Loucy (cell line): ENCODE measurements around the gene HLA-DRB5.

ENCODE experiments used
- H2AFZ ChIP-seq: fragments of 200-600 bp; sonication (generic); 2 replicates; pipeline ENCODE4 v1.6.0; 2016; ENCODE audit warnings: antibody characterized with exemption, mild to moderate bottlenecking, low read length, moderate library complexity
- H3F3A ChIP-seq: fragments of 200-600 bp; 2 replicates; pipeline ENCODE4 v1.6.0; 2016; ENCODE audit warnings: antibody characterized with exemption, low read depth, mild to moderate bottlenecking
- H3K27me3 ChIP-seq: fragments of 200-600 bp; sonication (generic); 2 replicates; pipeline ENCODE4 v1.6.1; 2014; ENCODE audit warnings: low read length, mild to moderate bottlenecking; ENCODE audit not compliant: insufficient read depth, poor library complexity, severe bottlenecking
- H3K36me3 ChIP-seq: fragments of 200-600 bp; sonication (generic); 2 replicates; pipeline ENCODE4 v1.6.1; 2016; ENCODE audit warnings: low read length; ENCODE audit not compliant: insufficient read depth
- H3K4me1 ChIP-seq: fragments of 200-600 bp; sonication (generic); 2 replicates; pipeline ENCODE4 v1.5.1; 2014; ENCODE audit warnings: low read length, mild to moderate bottlenecking; ENCODE audit not compliant: insufficient read depth, poor library complexity, severe bottlenecking
- H3K4me2 ChIP-seq: fragments of 200-600 bp; sonication (generic); 2 replicates; pipeline ENCODE4 v1.6.0; 2014; ENCODE audit warnings: antibody characterized with exemption, low read length, low read depth, mild to moderate bottlenecking; ENCODE audit not compliant: poor library complexity, severe bottlenecking
- H3K4me3 ChIP-seq: fragments of 200-600 bp; sonication (generic); 2 replicates; pipeline ENCODE4 v1.5.1; 2014; ENCODE audit warnings: low read length, mild to moderate bottlenecking, mixed read lengths; ENCODE audit not compliant: poor library complexity, severe bottlenecking
- H3K79me2 ChIP-seq: fragments of 200-600 bp; sonication (generic); 2 replicates; pipeline ENCODE4 v1.6.1; 2014; ENCODE audit warnings: low read length; ENCODE audit not compliant: insufficient read depth
- H3K9ac ChIP-seq: fragments of 200-600 bp; sonication (generic); 2 replicates; pipeline ENCODE4 v1.6.0; 2014; ENCODE audit warnings: mild to moderate bottlenecking, low read depth, low read length, moderate library complexity; ENCODE audit not compliant: poor library complexity, severe bottlenecking
- H3K9me2 ChIP-seq: fragments of 200-600 bp; sonication (generic); replicated peaks from 2 replicates; pipeline ENCODE4 v1.6.1; 2016; ENCODE audit warnings: low read depth, low read length, mixed read lengths
- H3K9me3 ChIP-seq: fragments of 200-600 bp; sonication (generic); 2 replicates; pipeline ENCODE4 v1.6.1; 2014; ENCODE audit warnings: mild to moderate bottlenecking, antibody characterized with exemption, low read length, low read depth; ENCODE audit not compliant: insufficient read depth
- H4K20me1 ChIP-seq: fragments of 200-600 bp; sonication (generic); 2 replicates; pipeline ENCODE4 v1.6.0; 2014; ENCODE audit warnings: antibody characterized with exemption, low read length, mild to moderate bottlenecking; ENCODE audit not compliant: insufficient read depth, poor library complexity, severe bottlenecking
- CTCF ChIP-seq: fragments of 200-600 bp; sonication (generic); conservative IDR thresholded peaks from 2 replicates; pipeline ENCODE4 v1.5.1; 2014; ENCODE audit warnings: mild to moderate bottlenecking, antibody characterized with exemption, low read length
- EZH2phosphoT487 ChIP-seq: fragments of 200-600 bp; IDR thresholded peaks from 2 replicates; pipeline ENCODE4 v1.6.1; 2018; ENCODE audit warnings: antibody characterized with exemption, mild to moderate bottlenecking, moderate library complexity, borderline replicate concordance

Gene HLA-DRB5

GRCh38 chr6:32565511-32565910 is 35.4 kb upstream of the HLA-DRB5 start:
- TF ChIP-seq CTCF (no peak), EZH2phosphoT487 (no peak)
- Histone ChIP-seq H3K4me3 (no peak overlapping the region), H4K20me1 (no peaks in the 10 kb centered on the region), H3K79me2 (no peaks in the 10 kb centered on the region), H3K9ac (no peak overlapping the region), H3K36me3 (no peaks in the 10 kb centered on the region), H2AFZ (no peak overlapping the region), H3K4me1 (no peaks in the 10 kb centered on the region), H3K9me2 (no peaks in the 10 kb centered on the region), H3F3A (no peaks in the 10 kb centered on the region), H3K9me3 (no peaks in the 10 kb centered on the region), H3K4me2 (no peak overlapping the region), H3K27me3 (no peaks in the 10 kb centered on the region)

GRCh38 chr6:32562940-32563339 is 32.9 kb upstream of the HLA-DRB5 start:
- no peaks in the 10 kb centered on the region for H3K36me3 ChIP-seq
- no peak for TF ChIP-seq CTCF
- H3K27me3 ChIP-seq: no peaks in the 10 kb centered on the region
- H3K79me2 ChIP-seq: no peaks in the 10 kb centered on the region
- no peaks in the 10 kb centered on the region for H3K4me1 ChIP-seq
- no peak overlapping the region for H2AFZ ChIP-seq
- no peaks in the 10 kb centered on the region for H3F3A ChIP-seq
- H3K9me3 ChIP-seq: no peaks in the 10 kb centered on the region
- no peak overlapping the region for H3K4me2 ChIP-seq
- H3K4me3 ChIP-seq: no peak overlapping the region
- no peaks in the 10 kb centered on the region for H4K20me1 ChIP-seq
- H3K9me2 ChIP-seq: no peaks in the 10 kb centered on the region
- no peak overlapping the region for H3K9ac ChIP-seq

DNA sequence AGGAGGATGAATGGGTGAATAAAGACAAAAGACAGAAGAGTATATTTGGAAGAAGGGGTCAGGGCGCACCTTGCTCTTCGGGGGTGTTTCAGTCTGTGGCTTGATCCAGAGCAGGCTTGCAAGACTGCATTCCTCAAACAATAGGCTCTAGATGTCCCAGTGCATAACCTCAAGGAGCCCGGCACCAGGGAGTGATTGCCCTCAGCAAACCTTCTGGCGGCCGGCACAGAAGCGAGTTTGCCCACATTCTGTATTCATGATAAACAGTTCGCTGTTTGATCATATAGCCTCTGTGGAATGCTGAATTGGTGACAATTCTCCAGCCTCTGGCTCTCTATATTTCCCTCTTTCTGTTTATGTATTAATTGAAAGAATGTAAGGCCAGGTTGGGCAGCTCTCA is 29.7 kb upstream of the HLA-DRB5 start:
- Histone ChIP-seq H3K4me1 (no peaks in the 10 kb centered on the region), H4K20me1 (no peaks in the 10 kb centered on the region), H3K9ac (no peak overlapping the region), H3K9me3 (no peaks in the 10 kb centered on the region), H3K36me3 (no peaks in the 10 kb centered on the region), H3K4me2 (no peak overlapping the region), H3K9me2 (no peaks in the 10 kb centered on the region), H2AFZ (no peak overlapping the region), H3K27me3 (no peaks in the 10 kb centered on the region), H3K4me3 (no peak overlapping the region), H3F3A (no peaks in the 10 kb centered on the region), H3K79me2 (no peaks in the 10 kb centered on the region)
- no peak for TF ChIP-seq EZH2phosphoT487
- no peak for TF ChIP-seq CTCF
